Left lobe of liver (tissue), 2 donors: ENCODE measurements around the gene TMEM234. TPM values are rescaled to one million over a fixed set of nuclear protein-coding genes. Genes with fewer than 3 reads are reported as not detected.

Experiments
- ATAC-seq: fragments of 200-7000 bp; cut with Tn5 transposase; one replicate; pipeline ENCODE4 v1.9.1; 2020; ENCODE audit warnings: mild to moderate bottlenecking, moderate library complexity
- DNase-seq: peaks from one replicate; pipeline ENCODE4 v3.0.0-alpha.2; 2020; ENCODE audit warnings: low spot score
- total RNA-seq: library from RNA; stranded (reverse); gene quantifications from one replicate; pipeline ENCODE4 v1.2.1, GENCODE V29; 2021
- donor health status: DM: no; HTN: no; CAD: no; lungs with moderate emphysema.
- donor health status: DM: no; HTN: yes; CAD: no.

Gene TMEM234
- total RNA-seq, 1 donor from 2014 or later, result 4.8 TPM

GRCh38 chr1:32180186-32181060 is 41.7 kb downstream of the TMEM234 start:
- peak; percentile 60 for DNase-seq
- ATAC-seq, result peak; percentile 33

DNA sequence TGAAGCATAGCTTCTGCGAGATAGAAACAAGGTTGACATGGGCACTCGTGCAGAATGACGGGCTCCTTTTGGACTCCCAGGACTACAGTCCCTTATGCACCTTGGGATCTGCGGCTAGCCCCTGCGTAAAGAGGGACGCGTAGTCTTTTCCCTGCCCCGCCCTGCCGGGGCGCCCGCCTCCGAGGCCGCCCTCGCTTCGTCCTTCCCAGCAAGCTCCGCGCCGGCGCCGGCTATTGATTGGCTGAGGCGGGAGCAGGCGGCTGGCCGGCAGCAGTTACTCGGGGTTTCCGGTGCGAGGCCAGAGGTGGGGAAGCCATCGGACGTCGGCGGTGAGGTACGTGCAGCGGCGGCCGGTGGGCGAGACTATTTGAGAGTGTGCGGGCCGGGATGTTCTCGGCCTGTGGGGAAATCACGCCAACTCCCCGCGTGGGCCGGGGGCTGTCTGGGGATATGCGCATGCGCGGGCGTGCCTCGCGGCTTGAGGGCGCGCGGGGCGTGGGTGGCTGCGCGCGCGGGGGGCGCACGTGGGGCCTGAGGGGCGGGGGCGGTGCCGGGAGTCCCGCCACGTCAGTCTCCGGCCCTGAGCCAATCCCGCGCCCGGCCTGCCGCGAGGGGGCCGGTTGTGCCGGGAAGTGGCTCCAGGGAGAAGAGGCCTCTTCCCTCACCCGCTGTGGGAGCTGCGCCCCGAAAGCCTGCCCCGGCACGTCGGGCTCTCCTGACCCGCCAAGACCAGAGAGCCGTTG is 42.5 kb downstream of the TMEM234 start, which contains the start of gene TXLNA:
Gene TXLNA, plus strand, starts transcription at position 233 of the 743 bp plus-strand sequence. CDS start 671 bp downstream, outside the sequence.
- ATAC-seq (peak; percentile 86), DNase-seq (peak; percentile 97)

- DNase-seq (no peak), ATAC-seq (no peak)
Measured at GRCh38 chr1:32179193-32179442, 43.0 kb downstream of the TMEM234 start.

- ATAC-seq (peak; percentile 49), DNase-seq (peak; percentile 65)
Measured at GRCh38 chr1:32178380-32179192, 43.6 kb downstream of the TMEM234 start.

- no peak for DNase-seq
- ATAC-seq, result no peak
Measured at GRCh38 chr1:32172621-32173245, 49.4 kb downstream of the TMEM234 start.

DNA sequence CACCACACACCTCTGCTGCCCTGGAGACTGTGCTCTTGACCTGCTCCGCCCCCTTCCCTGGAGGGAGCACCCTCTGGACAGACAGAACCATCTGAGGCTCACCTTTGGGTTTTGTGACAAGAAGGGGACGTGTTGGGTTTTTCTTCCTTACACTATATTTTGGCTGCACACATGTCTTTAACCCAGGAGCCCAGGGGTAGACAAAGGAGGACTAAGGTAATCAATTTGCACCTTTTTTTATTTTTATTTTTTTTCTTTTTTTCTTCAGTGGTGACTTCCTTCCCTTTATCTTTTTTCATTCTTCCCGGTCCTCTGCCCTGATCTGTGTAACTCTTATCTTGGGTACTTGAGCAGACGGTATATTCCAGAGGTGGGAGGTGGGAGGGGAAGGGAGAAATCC is 51.2 kb downstream of the TMEM234 start:
- no peak for DNase-seq
- ATAC-seq, result no peak

Other genes starting within 250 kb of the TMEM234 start
- 24.1 TPM for gene KHDRBS1, start 208.5 kb downstream of the TMEM234 start, total RNA-seq
- 6.0 TPM for gene TMEM39B, start 149.4 kb downstream of the TMEM234 start, total RNA-seq
- gene KPNA6, start 114.3 kb downstream of the TMEM234 start, total RNA-seq, result 32.2 TPM
- gene TXLNA, start 42.7 kb downstream of the TMEM234 start, total RNA-seq, result 31.1 TPM
- 1.6 TPM for gene CCDC28B, start 21.8 kb downstream of the TMEM234 start, total RNA-seq
- gene IQCC, start 16.7 kb downstream of the TMEM234 start, total RNA-seq, result 0.53 TPM
- gene DCDC2B, start 13.3 kb downstream of the TMEM234 start, total RNA-seq, result not detected
- gene EIF3I, start 54 bp upstream of the TMEM234 start, total RNA-seq, result 69.2 TPM
- gene FAM167B, start 24.9 kb upstream of the TMEM234 start, total RNA-seq, result 4.2 TPM
- gene LCK, start 28.9 kb upstream of the TMEM234 start, total RNA-seq, result 1.2 TPM
- 29.8 TPM for gene HDAC1, start 69.7 kb upstream of the TMEM234 start, total RNA-seq
- 13.6 TPM for gene MARCKSL1, start 113.9 kb upstream of the TMEM234 start, total RNA-seq
- 10.0 TPM for gene FAM229A, start 140.1 kb upstream of the TMEM234 start, total RNA-seq
- 1.6 TPM for gene TSSK3, start 140.2 kb upstream of the TMEM234 start, total RNA-seq
- gene BSDC1, start 172.1 kb upstream of the TMEM234 start, total RNA-seq, result 58.6 TPM
- gene ZBTB8B, start 242.7 kb upstream of the TMEM234 start, total RNA-seq, result not detected